Adrenal gland (tissue), 12 donors: ENCODE data around the gene SRSF6. TPM values are rescaled to one million over a fixed set of nuclear protein-coding genes. Genes with fewer than 3 reads are reported as not detected.
A peak's percentile ranks its signal among the peaks of the same experiment; 100 is the strongest.

Experiments used
- DNase-seq, 7 donors: peaks; one replicate each; pipeline ENCODE4 v3.0.0-alpha.2; 2019 to 2020
- H3K27ac ChIP-seq, 5 donors: fragments of 200-600 bp; sonication (generic) in 4 of 5; 1 replicate in 3 of 5; 2 replicates in 2 of 5; pipeline versions ENCODE4 v1.5.1 to v1.8.0; 2016 to 2020; ENCODE audit warnings: mild to moderate bottlenecking in 1 of 5
- H3K27me3 ChIP-seq: fragments of 200-600 bp; 2 replicates; pipeline ENCODE4 v1.8.0; 2021
- H3K36me3 ChIP-seq, 2 donors: fragments of 200-600 bp; replicated peaks in 1 of 2; 1 replicate in 1 of 2; 2 replicates in 1 of 2; pipeline versions ENCODE4 v1.5.1 to v1.8.0; 2018 to 2022
- H3K4me1 ChIP-seq, 2 donors: fragments of 200-600 bp; replicated peaks in 1 of 2; 1 replicate in 1 of 2; 2 replicates in 1 of 2; pipeline versions ENCODE4 v1.5.1 to v1.8.0; 2018 to 2021
- H3K4me3 ChIP-seq, 4 donors: fragments of 200-600 bp; sonication (generic) in 3 of 4; one replicate each; pipeline ENCODE4 v1.5.1; 2016 to 2018
- H3K9me3 ChIP-seq, 3 donors: fragments of 200-600 bp; sonication (generic) in 1 of 3; replicated peaks in 1 of 3; 1 replicate in 2 of 3; 2 replicates in 1 of 3; pipeline versions ENCODE4 v1.5.1 to v1.8.0; 2016 to 2021
- POLR2A ChIP-seq, 2 donors: fragments of 450-650 bp; IDR thresholded peaks; one replicate each; pipeline ENCODE4 v1.6.1; 2017; ENCODE audit warnings: antibody characterized with exemption in 2 of 2, mild to moderate bottlenecking in 2 of 2, moderate library complexity in 1 of 2
- WGBS, 4 donors: extraction: QIAGEN DNeasy Blood & Tissue Kit in 2 of 4; methylation state at CpG; one replicate each; pipeline versions ENCODE4 v1.1.5 to v1.1.7; 2013 to 2017; 5-methylcytosine and 5-hydroxymethylcytosine counted together
- intact Hi-C, 2 donors: fragments of 100-400 bp; cut with DNase I; formaldehyde crosslinking; loops; one replicate each; pipeline versions ENCODE4 v1.14.1 to v1.15.0; 2022 to 2023
- polyA plus RNA-seq, 3 donors: library from polyadenylated mRNA; stranded (reverse); fragments of 200-250 nt in 2 of 3; fragments of 350-450 nt in 1 of 3; fragmentation: Illumina TruSeq in 1 of 3; extraction: RNeasy Lipid Tissue Mini Kit (QIAGEN cat#74804) in 1 of 3; gene quantifications; one replicate each; pipeline ENCODE4 v1.2.3, GENCODE V29; 2013 to 2014
- total RNA-seq, 9 donors: library from RNA; depleted of rRNA in 4 of 9; stranded (reverse); fragments of >200 nt in 4 of 9; fragments of 120-200 nt in 1 of 9; fragmentation: NEBNext Ultra II Directional in 1 of 9; extraction: Animal tissue kit (Norgen Biotek cat#: 25700) in 1 of 9; gene quantifications; one replicate each; pipeline versions ENCODE4 v1.1.0 to v1.2.4, GENCODE V29; 2013 to 2023
- TF ChIP-seq, protein P1 (sequence below), 6 experiments: fragments of 450-650 bp in 4 of 6; fragments of 200-600 bp in 2 of 6; sonication (generic) in 1 of 6; IDR thresholded peaks; 1 replicate in 5 of 6; 2 replicates in 1 of 6; pipeline versions ENCODE4 v1.5.1 to v1.8.0; 2016 to 2021; ENCODE audit warnings: antibody characterized with exemption in 6 of 6, mild to moderate bottlenecking in 2 of 6, moderate library complexity in 1 of 6
- donor health status: healthy with polysubstance abuse.
- donor health status: Bipolar disorder and iron deficiency.
- donor health status: DM: yes; HTN: yes; CAD: no.
- donor health status: DM: no; HTN: no; CAD: no.
- donor health status: DM: no; HTN: no; CAD: no.
- donor health status: DM: yes; HTN: yes; CAD: no.

Gene SRSF6
- total and polyA plus RNA-seq, 12 donors: 42.7 to 188 (median 153) TPM

DNA sequence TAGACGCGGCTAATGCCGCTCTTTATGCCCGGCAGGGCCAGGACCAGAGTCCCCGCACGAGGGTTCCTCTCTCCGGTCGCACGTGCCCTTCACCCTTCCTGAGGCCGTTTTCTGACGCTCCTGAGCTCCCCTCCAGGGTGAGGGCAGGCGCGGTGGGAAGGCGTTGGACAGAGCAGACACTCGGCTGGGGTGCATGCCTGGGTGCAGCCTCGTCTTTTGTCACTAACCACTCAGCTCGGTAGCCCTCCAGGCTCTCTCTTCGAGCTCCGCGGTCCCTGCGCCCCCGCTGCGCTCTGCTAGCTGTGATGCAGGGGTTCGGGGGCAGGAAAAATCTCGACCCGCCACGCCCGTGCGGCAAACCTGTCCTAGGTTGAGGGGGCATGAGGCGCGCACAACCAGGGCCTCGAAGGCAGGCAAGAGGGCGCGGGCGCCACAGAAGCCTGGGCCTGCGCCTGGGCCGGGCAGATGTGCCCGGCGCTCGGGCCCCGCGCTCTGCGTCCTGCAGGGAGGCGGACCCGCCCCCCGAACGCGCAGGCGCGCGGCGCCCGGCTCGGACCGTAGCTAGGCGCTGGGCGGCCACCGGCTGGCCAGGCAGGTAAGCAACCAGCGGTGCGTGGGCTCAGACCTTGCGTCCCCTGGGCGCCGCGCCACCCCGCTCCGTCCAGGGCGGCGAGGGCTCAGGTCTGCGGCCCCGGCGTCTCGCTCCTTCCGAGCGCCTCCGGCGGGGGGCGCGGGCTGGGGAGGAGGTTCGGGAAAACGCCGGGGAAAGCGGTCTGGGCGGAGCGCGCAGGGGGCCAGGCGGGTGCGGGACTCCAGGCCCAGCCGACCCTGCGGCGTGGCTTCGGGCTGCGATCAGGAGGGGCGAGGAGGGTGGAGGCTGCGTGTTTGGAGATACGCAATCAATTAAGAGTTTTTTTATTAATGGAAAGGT lies 49.7 kb downstream of the SRSF6 start, which contains the start of gene L3MBTL1:
L3MBTL1 (plus strand) TSS at position 548 of the 931 bp plus-strand sequence. CDS start 5,807 bp downstream, outside the sequence.
- H3K27ac ChIP-seq: no peak within 1 kb of the TSS
- peak within 1 kb of the TSS in 2 of 4 donors; percentile 47 to 86 for H3K4me3 ChIP-seq
- no peaks in the 10 kb centered on the region for H3K36me3 ChIP-seq
- intact Hi-C loops: no loop called here
- peaks cover 0 to 13% of the 10 kb centered on the region in 2 donors for H3K4me1 ChIP-seq
- no peaks in the 10 kb centered on the region for H3K9me3 ChIP-seq
- TF ChIP-seq, protein P1, sequence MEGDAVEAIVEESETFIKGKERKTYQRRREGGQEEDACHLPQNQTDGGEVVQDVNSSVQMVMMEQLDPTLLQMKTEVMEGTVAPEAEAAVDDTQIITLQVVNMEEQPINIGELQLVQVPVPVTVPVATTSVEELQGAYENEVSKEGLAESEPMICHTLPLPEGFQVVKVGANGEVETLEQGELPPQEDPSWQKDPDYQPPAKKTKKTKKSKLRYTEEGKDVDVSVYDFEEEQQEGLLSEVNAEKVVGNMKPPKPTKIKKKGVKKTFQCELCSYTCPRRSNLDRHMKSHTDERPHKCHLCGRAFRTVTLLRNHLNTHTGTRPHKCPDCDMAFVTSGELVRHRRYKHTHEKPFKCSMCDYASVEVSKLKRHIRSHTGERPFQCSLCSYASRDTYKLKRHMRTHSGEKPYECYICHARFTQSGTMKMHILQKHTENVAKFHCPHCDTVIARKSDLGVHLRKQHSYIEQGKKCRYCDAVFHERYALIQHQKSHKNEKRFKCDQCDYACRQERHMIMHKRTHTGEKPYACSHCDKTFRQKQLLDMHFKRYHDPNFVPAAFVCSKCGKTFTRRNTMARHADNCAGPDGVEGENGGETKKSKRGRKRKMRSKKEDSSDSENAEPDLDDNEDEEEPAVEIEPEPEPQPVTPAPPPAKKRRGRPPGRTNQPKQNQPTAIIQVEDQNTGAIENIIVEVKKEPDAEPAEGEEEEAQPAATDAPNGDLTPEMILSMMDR (IDR thresholded peaks at IDR 0.05): no peak
- TF ChIP-seq POLR2A (IDR thresholded peaks at IDR 0.05): peak in 1 of 2 donors; percentile 33
- 6 to 23% (median 10%) methylated on average over 22 to 95 of the region's 95 CpGs for whole genome bisulfite sequencing, 4 donors
- H3K27me3 ChIP-seq: no peaks in the 10 kb centered on the region
- DNase-seq: peak; percentile 36 to 59 (median 51)

DNA sequence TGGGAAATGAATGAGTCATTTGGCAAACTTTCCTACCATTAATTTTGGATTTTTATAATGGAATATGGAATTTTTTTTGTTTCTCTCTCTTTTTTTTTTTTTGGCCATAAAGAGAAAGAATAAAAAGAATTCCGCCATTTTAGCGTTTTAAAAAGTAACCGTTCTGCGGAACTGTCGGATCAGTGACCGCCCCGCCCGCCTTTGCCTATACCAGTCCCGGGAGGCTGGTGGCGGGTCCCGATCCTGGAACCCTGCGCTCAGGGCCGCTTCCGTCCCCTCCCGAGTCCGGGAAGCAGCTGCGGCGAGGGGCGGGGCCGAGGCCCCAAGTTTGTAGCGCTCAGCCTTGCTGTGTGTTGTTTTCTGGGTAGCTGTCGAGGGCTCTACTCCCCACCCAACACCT lies 50.4 kb downstream of the SRSF6 start:
- TF ChIP-seq, protein P1 (IDR thresholded peaks at IDR 0.05): no peak
- TF ChIP-seq POLR2A (IDR thresholded peaks at IDR 0.05): no peak
- H3K27me3 ChIP-seq: no peaks in the 10 kb centered on the region
- H3K27ac ChIP-seq: no peak overlapping the region
- peak overlapping the region in 2 of 4 donors; percentile 47 to 86 for H3K4me3 ChIP-seq
- no peaks in the 10 kb centered on the region for H3K9me3 ChIP-seq
- WGBS, 4 donors: 10 to 14% (median 12%) methylated on average over 22 of the region's 22 CpGs
- H3K36me3 ChIP-seq: no peaks in the 10 kb centered on the region
- peaks cover 0 to 13% of the 10 kb centered on the region in 2 donors for H3K4me1 ChIP-seq
- DNase-seq: no peak
- intact Hi-C loops: no loop called here

GRCh38 chr20:43508604-43509040 lies 50.9 kb downstream of the SRSF6 start:
- H3K4me3 ChIP-seq: peak overlapping the region in 1 of 4 donors; percentile 86
- H3K27ac ChIP-seq: no peak overlapping the region
- intact Hi-C loops: no loop called here
- 82 to 85% (median 83%) methylated on average over 11 of the region's 11 CpGs for WGBS, 4 donors
- H3K27me3 ChIP-seq: no peaks in the 10 kb centered on the region
- peaks cover 0 to 13% of the 10 kb centered on the region in 2 donors for H3K4me1 ChIP-seq
- TF ChIP-seq, protein P1 (IDR thresholded peaks at IDR 0.05): no peak
- no peak for TF ChIP-seq POLR2A (IDR thresholded peaks at IDR 0.05)
- H3K36me3 ChIP-seq: no peaks in the 10 kb centered on the region
- no peaks in the 10 kb centered on the region for H3K9me3 ChIP-seq
- no peak for DNase-seq

- DNase-seq: no peak
- Histone ChIP-seq H3K4me1 (peaks cover 0 to 13% of the 10 kb centered on the region in 2 donors), H3K9me3 (no peaks in the 10 kb centered on the region), H3K36me3 (no peaks in the 10 kb centered on the region), H3K27me3 (no peaks in the 10 kb centered on the region), H3K4me3 (no peak overlapping the region), H3K27ac (no peak overlapping the region)
- 65 to 79% (median 75%) methylated on average over 1 of the region's 1 CpG for WGBS, 4 donors
- TF ChIP-seq, protein P1 (IDR thresholded peaks at IDR 0.05): no peak
- TF ChIP-seq POLR2A (IDR thresholded peaks at IDR 0.05): no peak
- intact Hi-C loops: no loop called here
Observed at GRCh38 chr20:43511879-43512278, 54.2 kb downstream of the SRSF6 start.
